ENCODE results near the gene MID2.

The MID2 gene

DNA sequence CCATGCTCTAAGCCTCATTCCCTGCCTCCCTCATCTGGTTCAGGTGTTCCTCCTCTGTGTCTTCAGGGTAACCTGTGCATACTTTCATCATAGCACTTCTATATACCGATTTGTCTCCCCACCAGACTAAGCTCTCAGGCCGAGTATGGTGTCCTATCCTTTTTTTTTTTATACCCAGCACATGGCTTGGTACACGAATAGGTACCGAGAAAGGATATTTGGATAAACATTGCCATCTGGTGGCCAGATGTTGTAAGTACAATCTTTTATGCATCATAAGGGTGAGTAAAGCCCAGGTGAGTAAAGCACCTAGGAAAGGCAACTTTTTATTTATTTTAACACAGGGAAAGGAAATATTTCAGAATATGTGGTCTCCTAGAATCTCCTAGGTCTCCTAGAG, 68.4 kb downstream of the MID2 start:
- no peaks in the 10 kb centered on the region for H3K27me3 ChIP-seq (ENCODE audit: insufficient read depth, low read length, poor library complexity, severe bottlenecking)
- no peak overlapping the region for H3K9ac ChIP-seq (ENCODE audit: low read depth, low read length, poor library complexity, severe bottlenecking)
- H3K9me2 ChIP-seq (replicated peaks; ENCODE audit: low read depth, low read length), result no peaks in the 10 kb centered on the region

DNA sequence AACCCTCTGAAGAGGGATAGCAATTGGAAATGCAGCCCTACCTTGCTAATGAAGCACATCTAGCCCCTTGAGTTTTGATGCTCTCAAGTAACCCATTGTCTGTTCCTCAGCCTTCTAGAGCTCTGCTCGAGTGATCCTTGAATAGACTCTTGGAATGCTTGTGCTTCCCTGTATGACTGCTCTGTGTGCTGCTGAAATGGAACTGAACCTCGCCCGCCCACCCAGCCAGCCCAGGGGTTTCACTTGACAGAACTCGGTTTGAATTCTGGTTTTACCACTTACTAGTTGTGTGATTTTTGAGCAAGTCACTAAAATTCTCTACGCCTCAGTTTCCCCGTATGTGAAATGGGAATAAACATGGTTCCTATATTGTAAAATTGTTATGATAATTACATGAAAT, 77.1 kb downstream of the MID2 start:
- Histone ChIP-seq H3K4me1 (ENCODE audit: insufficient read depth, low read length, poor library complexity, severe bottlenecking) (no peaks in the 10 kb centered on the region), H3K4me3 (ENCODE audit: low read length, poor library complexity, severe bottlenecking) (no peak overlapping the region), H3K9ac (ENCODE audit: low read depth, low read length, poor library complexity, severe bottlenecking) (no peak overlapping the region), H3K27me3 (ENCODE audit: insufficient read depth, low read length, poor library complexity, severe bottlenecking) (no peaks in the 10 kb centered on the region), H3K9me2 (replicated peaks; ENCODE audit: low read depth, low read length) (no peaks in the 10 kb centered on the region), H2AFZ (ENCODE audit: low read length) (no peak overlapping the region), H3K4me2 (ENCODE audit: low read depth, low read length, poor library complexity, severe bottlenecking) (no peak overlapping the region), H3K36me3 (ENCODE audit: insufficient read depth, low read length) (no peaks in the 10 kb centered on the region), H3K79me2 (ENCODE audit: insufficient read depth, low read length) (no peaks in the 10 kb centered on the region), H4K20me1 (ENCODE audit: insufficient read depth, low read length, poor library complexity, severe bottlenecking) (no peaks in the 10 kb centered on the region), H3K9me3 (ENCODE audit: insufficient read depth, low read depth, low read length) (no peaks in the 10 kb centered on the region), H3F3A (ENCODE audit: low read depth) (no peaks in the 10 kb centered on the region)
- no peak for TF ChIP-seq EZH2phosphoT487 (IDR thresholded peaks at IDR 0.05; ENCODE audit: borderline replicate concordance)
- TF ChIP-seq, protein P1, sequence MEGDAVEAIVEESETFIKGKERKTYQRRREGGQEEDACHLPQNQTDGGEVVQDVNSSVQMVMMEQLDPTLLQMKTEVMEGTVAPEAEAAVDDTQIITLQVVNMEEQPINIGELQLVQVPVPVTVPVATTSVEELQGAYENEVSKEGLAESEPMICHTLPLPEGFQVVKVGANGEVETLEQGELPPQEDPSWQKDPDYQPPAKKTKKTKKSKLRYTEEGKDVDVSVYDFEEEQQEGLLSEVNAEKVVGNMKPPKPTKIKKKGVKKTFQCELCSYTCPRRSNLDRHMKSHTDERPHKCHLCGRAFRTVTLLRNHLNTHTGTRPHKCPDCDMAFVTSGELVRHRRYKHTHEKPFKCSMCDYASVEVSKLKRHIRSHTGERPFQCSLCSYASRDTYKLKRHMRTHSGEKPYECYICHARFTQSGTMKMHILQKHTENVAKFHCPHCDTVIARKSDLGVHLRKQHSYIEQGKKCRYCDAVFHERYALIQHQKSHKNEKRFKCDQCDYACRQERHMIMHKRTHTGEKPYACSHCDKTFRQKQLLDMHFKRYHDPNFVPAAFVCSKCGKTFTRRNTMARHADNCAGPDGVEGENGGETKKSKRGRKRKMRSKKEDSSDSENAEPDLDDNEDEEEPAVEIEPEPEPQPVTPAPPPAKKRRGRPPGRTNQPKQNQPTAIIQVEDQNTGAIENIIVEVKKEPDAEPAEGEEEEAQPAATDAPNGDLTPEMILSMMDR (conservative IDR thresholded peaks at IDR 0.05; ENCODE audit: low read length), result no peak

More for the DNA sequence above, 68.4 kb downstream of the MID2 start:
- Histone ChIP-seq H3F3A (ENCODE audit: low read depth) (no peaks in the 10 kb centered on the region), H4K20me1 (ENCODE audit: insufficient read depth, low read length, poor library complexity, severe bottlenecking) (no peaks in the 10 kb centered on the region), H3K36me3 (ENCODE audit: insufficient read depth, low read length) (no peaks in the 10 kb centered on the region), H2AFZ (ENCODE audit: low read length) (no peak overlapping the region), H3K79me2 (ENCODE audit: insufficient read depth, low read length) (no peaks in the 10 kb centered on the region), H3K4me3 (ENCODE audit: low read length, poor library complexity, severe bottlenecking) (no peak overlapping the region), H3K9me3 (ENCODE audit: insufficient read depth, low read depth, low read length) (peaks cover 6% of the 10 kb centered on the region; the same call in 1 of the 2 replicates), H3K4me1 (ENCODE audit: insufficient read depth, low read length, poor library complexity, severe bottlenecking) (no peaks in the 10 kb centered on the region), H3K4me2 (ENCODE audit: low read depth, low read length, poor library complexity, severe bottlenecking) (no peak overlapping the region)
- TF ChIP-seq EZH2phosphoT487 (IDR thresholded peaks at IDR 0.05; ENCODE audit: borderline replicate concordance), result no peak
- TF ChIP-seq, protein P1 (conservative IDR thresholded peaks at IDR 0.05; ENCODE audit: low read length), result peak; percentile 65

DNA sequence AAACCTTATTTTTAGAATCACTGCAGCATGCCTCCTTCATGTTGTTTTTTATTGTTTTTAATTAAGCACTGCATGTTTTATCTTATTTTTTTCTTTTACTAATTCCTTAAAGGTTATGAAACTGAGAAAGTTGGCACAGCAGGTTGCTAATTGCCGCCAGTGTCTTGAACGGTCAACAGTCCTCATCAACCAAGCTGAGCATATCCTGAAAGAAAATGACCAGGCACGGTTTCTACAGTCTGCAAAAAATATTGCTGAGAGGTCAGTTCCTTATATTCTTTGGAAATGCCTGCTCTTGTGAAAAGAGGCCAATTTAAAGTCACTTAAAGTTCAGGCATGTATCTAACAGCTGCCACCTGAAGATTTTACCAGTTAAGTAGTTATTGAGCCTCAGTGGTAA, 79.7 kb downstream of the MID2 start:
- no peaks in the 10 kb centered on the region for H3K9me2 ChIP-seq (replicated peaks; ENCODE audit: low read depth, low read length)
- no peaks in the 10 kb centered on the region for H3K4me1 ChIP-seq (ENCODE audit: insufficient read depth, low read length, poor library complexity, severe bottlenecking)
- no peaks in the 10 kb centered on the region for H3K9me3 ChIP-seq (ENCODE audit: insufficient read depth, low read depth, low read length)
- H3K79me2 ChIP-seq (ENCODE audit: insufficient read depth, low read length), result no peaks in the 10 kb centered on the region
- no peaks in the 10 kb centered on the region for H3K36me3 ChIP-seq (ENCODE audit: insufficient read depth, low read length)
- H3F3A ChIP-seq (ENCODE audit: low read depth), result no peaks in the 10 kb centered on the region
- TF ChIP-seq, protein P1 (conservative IDR thresholded peaks at IDR 0.05; ENCODE audit: low read length), result no peak
- no peak for TF ChIP-seq EZH2phosphoT487 (IDR thresholded peaks at IDR 0.05; ENCODE audit: borderline replicate concordance)
- H4K20me1 ChIP-seq (ENCODE audit: insufficient read depth, low read length, poor library complexity, severe bottlenecking), result no peaks in the 10 kb centered on the region
- no peak overlapping the region for H3K4me3 ChIP-seq (ENCODE audit: low read length, poor library complexity, severe bottlenecking)
- no peak overlapping the region for H3K9ac ChIP-seq (ENCODE audit: low read depth, low read length, poor library complexity, severe bottlenecking)
- H2AFZ ChIP-seq (ENCODE audit: low read length), result no peak overlapping the region
- no peak overlapping the region for H3K4me2 ChIP-seq (ENCODE audit: low read depth, low read length, poor library complexity, severe bottlenecking)
- H3K27me3 ChIP-seq (ENCODE audit: insufficient read depth, low read length, poor library complexity, severe bottlenecking), result no peaks in the 10 kb centered on the region
